B cell (primary cell): ENCODE results near the gene RAI14. TPM values are rescaled to one million over a fixed set of nuclear protein-coding genes. Genes with fewer than 3 reads are reported as not detected.

Experiments
- ATAC-seq: fragments of 200-7000 bp; cut with Tn5 transposase; one replicate; pipeline ENCODE4 v1.10.0; 2021; ENCODE audit warnings: low read depth, mild to moderate bottlenecking, moderate number of reproducible peaks, moderate library complexity
- CTCF ChIA-PET: fragments of 350-600 bp; sonication (Branson Sonifier 250); formaldehyde crosslinking; loops from one replicate; lab custom pipeline; 2021; ENCODE audit warnings: antibody characterized with exemption, inconsistent platforms; lab: Charles Lee
- POLR2A ChIA-PET: fragments of 350-600 bp; sonication (Branson Sonifier 250); formaldehyde crosslinking; loops from one replicate; lab custom pipeline; 2021; ENCODE audit warnings: antibody characterized with exemption; lab: Charles Lee
- DNase-seq: peaks from one replicate; pipeline ENCODE4 v3.0.0; 2013
- H2AFZ ChIP-seq: 2 replicates; pipeline ENCODE4 v1.6.1; 2012; ENCODE audit warnings: mild to moderate bottlenecking, low read depth, low read length; ENCODE audit not compliant: insufficient read depth, poor library complexity, severe bottlenecking
- H3K27ac ChIP-seq, 2 donors: 1 replicate in 1 of 2; 2 replicates in 1 of 2; pipeline ENCODE4 v1.5.1; 2012 to 2013; ENCODE audit warnings: low read length in 2 of 2, mild to moderate bottlenecking in 2 of 2, moderate library complexity in 1 of 2
- H3K27me3 ChIP-seq, 4 experiments: fragments of 200-600 bp in 1 of 4; sonication (generic) in 1 of 4; replicated peaks in 1 of 4; 1 replicate in 2 of 4; 2 replicates in 2 of 4; pipeline versions ENCODE4 v1.6.1 to v1.7.0; 2013 to 2016; ENCODE audit warnings: low read length in 3 of 4, mild to moderate bottlenecking in 2 of 4, mixed read lengths in 1 of 4, moderate library complexity in 1 of 4; ENCODE audit not compliant: insufficient read depth in 4 of 4, control insufficient read depth in 3 of 4; ENCODE audit errors: control extremely low read depth in 1 of 4
- H3K36me3 ChIP-seq, 2 experiments: replicated peaks in 1 of 2; 1 replicate in 1 of 2; 2 replicates in 1 of 2; pipeline versions ENCODE4 v1.6.1 to v1.7.1; 2013; ENCODE audit warnings: low read length in 1 of 2; ENCODE audit not compliant: insufficient read depth in 2 of 2, control insufficient read depth in 1 of 2; ENCODE audit errors: control extremely low read depth in 1 of 2, extremely low read depth in 1 of 2
- H3K4me1 ChIP-seq, 2 donors: fragments of 200-600 bp in 1 of 2; sonication (generic) in 1 of 2; 1 replicate in 1 of 2; 2 replicates in 1 of 2; pipeline versions ENCODE4 v1.5.1 to v1.6.1; 2013 to 2017; ENCODE audit warnings: low read length in 2 of 2; ENCODE audit not compliant: control insufficient read depth in 2 of 2, insufficient read depth in 2 of 2
- H3K4me2 ChIP-seq: replicated peaks from 2 replicates; pipeline ENCODE3; 2012; ENCODE audit warnings: mild to moderate bottlenecking, low read depth, low read length; ENCODE audit not compliant: poor library complexity, severe bottlenecking
- H3K4me3 ChIP-seq, 5 experiments: fragments of 200-600 bp in 1 of 5; sonication (generic) in 1 of 5; 1 replicate in 3 of 5; 2 replicates in 2 of 5; pipeline versions ENCODE4 v1.5.1 to v1.7.0; 2011 to 2016; ENCODE audit warnings: low read length in 4 of 5, mild to moderate bottlenecking in 4 of 5, low read depth in 2 of 5, control low read depth in 1 of 5, moderate library complexity in 1 of 5; ENCODE audit not compliant: insufficient read depth in 1 of 5; ENCODE audit errors: control extremely low read depth in 1 of 5, extremely low read depth in 1 of 5
- H3K79me2 ChIP-seq: fragments of 200-600 bp; sonication (generic); one replicate; pipeline ENCODE4 v1.6.0; 2016; ENCODE audit warnings: low read length; ENCODE audit not compliant: control insufficient read depth, insufficient read depth
- H3K9ac ChIP-seq: fragments of 200-600 bp; sonication (generic); 2 replicates; pipeline ENCODE4 v1.6.1; 2017; ENCODE audit warnings: mild to moderate bottlenecking, low read length, moderate library complexity
- H3K9me3 ChIP-seq, 3 donors: one replicate each; pipeline versions ENCODE4 v1.6.1 to v1.7.1; 2013; ENCODE audit warnings: low read length in 2 of 3; ENCODE audit not compliant: control insufficient read depth in 2 of 3, insufficient read depth in 1 of 3; ENCODE audit errors: control extremely low read depth in 1 of 3
- H4K20me1 ChIP-seq: 2 replicates; pipeline ENCODE4 v1.6.0; 2012; ENCODE audit warnings: mild to moderate bottlenecking, low read length; ENCODE audit not compliant: insufficient read depth, control insufficient read depth, poor library complexity, severe bottlenecking
- H3K27ac Mint-ChIP-seq: one replicate; pipeline ENCODE4 v1.8.0; 2021; ENCODE audit warnings: mixed read lengths
- H3K27me3 Mint-ChIP-seq: one replicate; pipeline ENCODE4 v1.8.0; 2021; ENCODE audit warnings: mixed read lengths
- H3K4me1 Mint-ChIP-seq: one replicate; pipeline ENCODE4 v1.8.0; 2021; ENCODE audit warnings: mixed read lengths
- H3K4me3 Mint-ChIP-seq: one replicate; pipeline ENCODE4 v1.8.0; 2021; ENCODE audit warnings: mixed read lengths
- H3K9me3 Mint-ChIP-seq: one replicate; pipeline ENCODE4 v1.8.0; 2022; ENCODE audit warnings: mixed read lengths; ENCODE audit not compliant: insufficient read depth
- EZH2 ChIP-seq: IDR thresholded peaks from 2 replicates; pipeline ENCODE4 v1.6.1; 2012; ENCODE audit warnings: borderline replicate concordance, low read depth, mild to moderate bottlenecking, moderate library complexity, low read length; ENCODE audit not compliant: insufficient read depth, poor library complexity, severe bottlenecking
- WGBS: methylation state at CpG from one replicate; pipeline ENCODE4 v1.1.5; 2013; ENCODE audit warnings: missing lambda C conversion rate; ENCODE audit not compliant: insufficient coverage; 5-methylcytosine and 5-hydroxymethylcytosine counted together
- intact Hi-C: fragments of 100-400 bp; cut with micrococcal nuclease; formaldehyde crosslinking; loops from one replicate; pipeline ENCODE4 v1.10.0; 2022
- polyA plus RNA-seq: library from polyadenylated mRNA; depleted of rRNA; stranded (reverse); fragments of >200 nt; gene quantifications from 2 replicates; pipeline ENCODE4 v1.2.3, GENCODE V29; 2012
- total RNA-seq, 2 donors: library from RNA; stranded (reverse); fragments of 120-200 nt in 1 of 2; gene quantifications; 1 replicate in 1 of 2; 2 replicates in 1 of 2; pipeline versions ENCODE4 v1.2.3 to v1.2.4, GENCODE V29; 2013 to 2022
- TF ChIP-seq, protein P1 (sequence below): fragments of 200-600 bp; IDR thresholded peaks from one replicate; pipeline ENCODE4 v1.8.0; 2022; ENCODE audit warnings: antibody characterized with exemption, mild to moderate bottlenecking

RAI14 gene
- total and polyA plus RNA-seq, 2 donors (not counting 1 experiment from before 2014, with no cell fraction given), result 0.55 to 1.9 TPM

DNA sequence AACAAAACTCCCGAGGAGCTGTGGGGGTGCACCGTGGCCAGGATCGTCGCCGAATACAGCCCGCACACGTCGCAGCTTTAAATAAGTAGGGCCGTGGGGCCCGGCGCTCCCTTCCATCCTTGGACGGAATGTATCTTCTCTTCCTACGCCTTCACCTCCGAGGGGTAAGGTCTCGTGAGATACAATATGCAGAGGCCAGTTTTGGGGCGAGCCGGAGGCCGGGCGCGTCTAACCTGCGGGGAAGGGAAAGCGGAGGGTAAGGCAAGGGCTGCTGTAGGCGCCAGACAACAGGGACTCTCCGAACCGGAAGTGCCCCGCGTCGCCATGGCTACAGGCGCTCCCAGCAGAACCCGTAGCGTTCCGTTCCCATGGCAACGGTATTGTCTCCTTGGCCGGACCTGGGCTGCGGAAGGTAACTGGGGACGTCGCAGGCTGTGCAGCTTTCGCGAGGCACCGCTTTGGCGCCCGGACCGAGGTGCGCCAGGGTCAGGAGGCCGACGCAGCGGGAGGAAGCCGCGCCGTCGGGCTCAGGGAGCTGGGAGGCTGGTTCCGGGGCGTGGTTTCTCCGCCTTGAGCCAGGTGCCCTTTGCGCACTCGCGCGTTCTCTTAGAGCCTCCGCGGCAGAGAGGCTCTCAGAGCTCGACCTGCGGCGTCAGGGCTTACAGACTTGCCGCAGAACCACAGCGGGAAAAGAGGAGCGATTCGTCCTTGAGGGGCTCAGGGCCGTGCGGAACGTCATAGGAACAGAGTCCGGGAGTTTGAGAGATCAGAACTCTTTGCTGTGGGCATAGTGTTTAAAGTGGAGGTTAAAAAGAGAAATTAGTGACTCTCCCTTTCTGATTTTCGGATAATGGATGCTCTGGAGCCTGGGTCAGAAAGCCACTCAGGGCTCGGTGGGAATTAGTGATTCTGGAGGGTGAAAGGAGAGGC is 182.9 kb downstream of the RAI14 start, which contains the start of gene TTC23L:
Gene TTC23L (plus strand): TSS at position 380 of the 930 bp plus-strand sequence. CDS start 1,508 bp downstream, outside the sequence.
- DNase-seq (peak; percentile 98), ATAC-seq (peak; percentile 86)
- no peaks in the 10 kb centered on the region for H3K36me3 ChIP-seq
- H3K4me1 ChIP-seq, result peaks cover 3 to 11% of the 10 kb centered on the region in 2 donors
- Mint-ChIP-seq H3K27ac (peak within 1 kb of the TSS; percentile 97), H3K27me3 (no peaks in the 10 kb centered on the region), H3K9me3 (no peaks in the 10 kb centered on the region), H3K4me1 (peaks cover 17% of the 10 kb centered on the region), H3K4me3 (peak within 1 kb of the TSS; percentile 98)
- peak within 1 kb of the TSS; percentile 83 for H2AFZ ChIP-seq
- peak within 1 kb of the TSS; percentile 82 for H3K4me2 ChIP-seq
- peaks cover 0 to 3% (median 0%) of the 10 kb centered on the region in 4 experiments for H3K27me3 ChIP-seq
- peak within 1 kb of the TSS; percentile 73 to 83 (median 76) for H3K4me3 ChIP-seq
- H3K9ac ChIP-seq, result peak within 1 kb of the TSS; percentile 78
- no peaks in the 10 kb centered on the region for H3K9me3 ChIP-seq
- H3K27ac ChIP-seq, result peak within 1 kb of the TSS; percentile 83 to 94
- H3K79me2 ChIP-seq, result no peaks in the 10 kb centered on the region
- H4K20me1 ChIP-seq, result no peaks in the 10 kb centered on the region
- 2% methylated on average over 68 of the region's 73 CpGs for WGBS
- POLR2A ChIA-PET, result interaction anchor here (0.7 to 1.5 kb wide), 3 partner anchors 76 to 831 kb away, joined by 3 to 7 read pairs (median 3); partner anchors contain the start of genes AMACR, BRIX1, RAD1 and RAI14
- intact Hi-C loops, result loop anchor here (1.0 to 5.0 kb wide), 6 partner anchors 76 to 1404 kb away; partner anchors contain the start of genes BRIX1, DNAJC21, LMBRD2 and RAD1
- CTCF ChIA-PET, result interaction anchor here (1.1 to 1.9 kb wide), 5 partner anchors 9 to 316 kb away, joined by 3 to 10 read pairs (median 5); no protein-coding TSS in a partner anchor
- no peak for TF ChIP-seq EZH2
- TF ChIP-seq, protein P1, sequence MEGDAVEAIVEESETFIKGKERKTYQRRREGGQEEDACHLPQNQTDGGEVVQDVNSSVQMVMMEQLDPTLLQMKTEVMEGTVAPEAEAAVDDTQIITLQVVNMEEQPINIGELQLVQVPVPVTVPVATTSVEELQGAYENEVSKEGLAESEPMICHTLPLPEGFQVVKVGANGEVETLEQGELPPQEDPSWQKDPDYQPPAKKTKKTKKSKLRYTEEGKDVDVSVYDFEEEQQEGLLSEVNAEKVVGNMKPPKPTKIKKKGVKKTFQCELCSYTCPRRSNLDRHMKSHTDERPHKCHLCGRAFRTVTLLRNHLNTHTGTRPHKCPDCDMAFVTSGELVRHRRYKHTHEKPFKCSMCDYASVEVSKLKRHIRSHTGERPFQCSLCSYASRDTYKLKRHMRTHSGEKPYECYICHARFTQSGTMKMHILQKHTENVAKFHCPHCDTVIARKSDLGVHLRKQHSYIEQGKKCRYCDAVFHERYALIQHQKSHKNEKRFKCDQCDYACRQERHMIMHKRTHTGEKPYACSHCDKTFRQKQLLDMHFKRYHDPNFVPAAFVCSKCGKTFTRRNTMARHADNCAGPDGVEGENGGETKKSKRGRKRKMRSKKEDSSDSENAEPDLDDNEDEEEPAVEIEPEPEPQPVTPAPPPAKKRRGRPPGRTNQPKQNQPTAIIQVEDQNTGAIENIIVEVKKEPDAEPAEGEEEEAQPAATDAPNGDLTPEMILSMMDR, result no peak
